Neuronal stem cell (in vitro differentiated cells): Measurements from ENCODE around the gene UBR7.

Experiments
- DNase-seq: peaks from one replicate; pipeline ENCODE4 v3.0.0-alpha.2; 2013; ENCODE audit warnings: low spot score
- H2AFZ ChIP-seq: one replicate; pipeline ENCODE4 v1.6.1; 2013; ENCODE audit warnings: mild to moderate bottlenecking, low read length, inconsistent platforms
- H2AK5ac ChIP-seq: 2 replicates; pipeline ENCODE4 v1.6.1; 2013; ENCODE audit warnings: low read depth, mild to moderate bottlenecking, inconsistent platforms, low read length, moderate library complexity, mixed read lengths
- H2BK120ac ChIP-seq: 2 replicates; pipeline ENCODE4 v1.6.1; 2013; ENCODE audit warnings: low read depth, mild to moderate bottlenecking, inconsistent platforms, low read length, moderate library complexity, mixed read lengths
- H2BK12ac ChIP-seq: one replicate; pipeline ENCODE4 v1.6.1; 2013; ENCODE audit warnings: low read length, inconsistent platforms
- H2BK15ac ChIP-seq: 2 replicates; pipeline ENCODE4 v1.6.1; 2013; ENCODE audit warnings: mild to moderate bottlenecking, low read length, inconsistent platforms, mixed read lengths
- H2BK5ac ChIP-seq: one replicate; pipeline ENCODE4 v1.6.1; 2013; ENCODE audit warnings: inconsistent platforms, mild to moderate bottlenecking, low read length, moderate library complexity
- H3K14ac ChIP-seq: one replicate; pipeline ENCODE4 v1.6.1; 2013; ENCODE audit warnings: low read length, inconsistent platforms
- H3K18ac ChIP-seq: 2 replicates; pipeline ENCODE4 v1.6.1; 2013; ENCODE audit warnings: low read length, inconsistent platforms
- H3K23ac ChIP-seq: 2 replicates; pipeline ENCODE4 v1.6.1; 2013; ENCODE audit warnings: low read depth, mild to moderate bottlenecking, mixed read lengths, low read length, inconsistent platforms; ENCODE audit not compliant: poor library complexity
- H3K27ac ChIP-seq: replicated peaks from 3 replicates; pipeline ENCODE4 v1.5.1; 2013; ENCODE audit warnings: low read length, inconsistent platforms
- H3K27me3 ChIP-seq, 3 experiments: 2 replicates each; pipeline ENCODE4 v1.6.1; 2013; ENCODE audit warnings: low read length in 3 of 3, mild to moderate bottlenecking in 2 of 3, inconsistent platforms in 1 of 3, low read depth in 1 of 3, mixed read lengths in 1 of 3, moderate library complexity in 1 of 3; ENCODE audit not compliant: control insufficient read depth in 3 of 3, insufficient read depth in 3 of 3
- H3K36me3 ChIP-seq, 2 donors: replicated peaks in 1 of 2; 2 replicates each; pipeline ENCODE4 v1.6.1; 2013; ENCODE audit warnings: low read length in 2 of 2; ENCODE audit not compliant: control insufficient read depth in 2 of 2, insufficient read depth in 2 of 2
- H3K4ac ChIP-seq: 2 replicates; pipeline ENCODE4 v1.6.1; 2013; ENCODE audit warnings: inconsistent platforms, mild to moderate bottlenecking, low read length, moderate library complexity
- H3K4me1 ChIP-seq, 2 donors: 1 replicate in 1 of 2; 2 replicates in 1 of 2; pipeline ENCODE4 v1.6.1; 2013; ENCODE audit warnings: low read length in 2 of 2, low read depth in 1 of 2; ENCODE audit not compliant: control insufficient read depth in 2 of 2, insufficient read depth in 1 of 2
- H3K4me2 ChIP-seq: one replicate; pipeline ENCODE4 v1.6.1; 2013; ENCODE audit warnings: mild to moderate bottlenecking, low read length, inconsistent platforms; ENCODE audit not compliant: insufficient read depth, poor library complexity, severe bottlenecking
- H3K4me3 ChIP-seq, 2 donors: 2 replicates each; pipeline ENCODE4 v1.5.1; 2013; ENCODE audit warnings: low read length in 2 of 2, mild to moderate bottlenecking in 2 of 2, inconsistent platforms in 1 of 2, moderate library complexity in 1 of 2
- H3K79me1 ChIP-seq: one replicate; pipeline ENCODE4 v1.6.1; 2013; ENCODE audit warnings: low read depth, mild to moderate bottlenecking, inconsistent platforms, low read length, moderate library complexity
- H3K9ac ChIP-seq: one replicate; pipeline ENCODE4 v1.6.1; 2013; ENCODE audit warnings: mild to moderate bottlenecking, low read depth, low read length, inconsistent platforms; ENCODE audit not compliant: poor library complexity
- H3K9me3 ChIP-seq, 2 donors: replicated peaks in 1 of 2; 2 replicates each; pipeline versions ENCODE3 to v1.6.1; 2013; ENCODE audit warnings: low read length in 2 of 2, mild to moderate bottlenecking in 2 of 2, inconsistent platforms in 1 of 2, low read depth in 1 of 2, mixed read lengths in 1 of 2, moderate library complexity in 1 of 2; ENCODE audit not compliant: control insufficient read depth in 2 of 2, insufficient read depth in 1 of 2
- H4K8ac ChIP-seq: one replicate; pipeline ENCODE4 v1.6.1; 2013; ENCODE audit warnings: low read depth, mild to moderate bottlenecking, inconsistent platforms, low read length, moderate library complexity
- H4K91ac ChIP-seq: one replicate; pipeline ENCODE4 v1.6.1; 2013; ENCODE audit warnings: low read length, low read depth, mild to moderate bottlenecking, inconsistent platforms; ENCODE audit not compliant: poor library complexity
- WGBS, 2 donors: extraction: QIAGEN DNeasy Blood & Tissue Kit; methylation state at CpG; one replicate each; pipeline ENCODE4 v1.1.7; 2013; ENCODE audit warnings: missing lambda C conversion rate in 2 of 2, mixed read lengths in 1 of 2; ENCODE audit not compliant: insufficient read length in 2 of 2, insufficient replicate concordance in 1 of 2; ENCODE audit errors: extremely low coverage in 2 of 2; 5-methylcytosine and 5-hydroxymethylcytosine counted together

Gene UBR7

DNA sequence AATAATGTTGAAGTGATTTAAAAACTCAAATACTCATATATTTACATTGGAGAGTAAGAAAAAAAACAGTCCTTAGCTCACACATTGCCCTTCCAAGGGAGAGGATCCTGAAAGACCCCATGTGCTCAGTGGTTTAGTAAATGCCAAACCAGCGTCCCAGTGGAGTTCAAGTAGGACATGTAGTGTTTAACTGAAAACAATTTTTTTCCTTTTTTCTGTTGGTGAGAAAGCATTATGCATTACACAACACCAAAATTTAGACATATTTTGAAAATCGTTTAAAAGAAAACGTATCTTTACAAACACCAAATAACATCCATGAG is 33.6 kb downstream of the UBR7 start:
- Histone ChIP-seq H3K79me1 (no peaks in the 10 kb centered on the region), H3K27ac (no peak overlapping the region), H3K27me3 (no peaks in the 10 kb centered on the region), H3K4ac (no peak overlapping the region), H3K36me3 (peaks cover 13 to 51% of the 10 kb centered on the region in 2 donors), H3K4me3 (no peak overlapping the region), H3K9me3 (no peaks in the 10 kb centered on the region), H2BK5ac (no peak overlapping the region), H3K4me2 (no peak overlapping the region), H3K4me1 (no peaks in the 10 kb centered on the region), H2AK5ac (no peak overlapping the region), H3K18ac (no peak overlapping the region), H4K91ac (no peak overlapping the region), H2BK120ac (no peak overlapping the region), H3K14ac (no peak overlapping the region), H2AFZ (no peak overlapping the region), H2BK12ac (no peak overlapping the region), H4K8ac (no peak overlapping the region), H2BK15ac (no peak overlapping the region), H3K23ac (no peak overlapping the region), H3K9ac (no peak overlapping the region)
- no CpG with 5 or more reads among the region's 3 CpGs for WGBS, 2 donors
- no peak for DNase-seq

GRCh38 chr14:93245764-93246420 is 38.8 kb downstream of the UBR7 start:
- no peak overlapping the region for H3K23ac ChIP-seq
- no peak overlapping the region for H2BK5ac ChIP-seq
- H3K4me1 ChIP-seq, result peaks cover 0 to 2% of the 10 kb centered on the region in 2 donors
- no peak overlapping the region for H3K9ac ChIP-seq
- no peak overlapping the region for H2BK12ac ChIP-seq
- H3K4ac ChIP-seq, result no peak overlapping the region
- no peak for DNase-seq
- no peaks in the 10 kb centered on the region for H3K27me3 ChIP-seq
- H4K8ac ChIP-seq, result no peak overlapping the region
- H3K79me1 ChIP-seq, result peaks cover 2% of the 10 kb centered on the region
- no peak overlapping the region for H2AFZ ChIP-seq
- H2BK15ac ChIP-seq, result no peak overlapping the region
- H3K9me3 ChIP-seq, result no peaks in the 10 kb centered on the region
- H3K18ac ChIP-seq, result no peak overlapping the region
- H2AK5ac ChIP-seq, result no peak overlapping the region
- H3K4me3 ChIP-seq, result no peak overlapping the region
- H3K27ac ChIP-seq, result no peak overlapping the region
- no peak overlapping the region for H2BK120ac ChIP-seq
- no peak overlapping the region for H3K14ac ChIP-seq
- no peak overlapping the region for H3K4me2 ChIP-seq
- no CpG with 5 or more reads among the region's 10 CpGs for whole genome bisulfite sequencing, 2 donors
- peaks cover 24 to 88% of the 10 kb centered on the region in 2 donors for H3K36me3 ChIP-seq
- no peak overlapping the region for H4K91ac ChIP-seq

DNA sequence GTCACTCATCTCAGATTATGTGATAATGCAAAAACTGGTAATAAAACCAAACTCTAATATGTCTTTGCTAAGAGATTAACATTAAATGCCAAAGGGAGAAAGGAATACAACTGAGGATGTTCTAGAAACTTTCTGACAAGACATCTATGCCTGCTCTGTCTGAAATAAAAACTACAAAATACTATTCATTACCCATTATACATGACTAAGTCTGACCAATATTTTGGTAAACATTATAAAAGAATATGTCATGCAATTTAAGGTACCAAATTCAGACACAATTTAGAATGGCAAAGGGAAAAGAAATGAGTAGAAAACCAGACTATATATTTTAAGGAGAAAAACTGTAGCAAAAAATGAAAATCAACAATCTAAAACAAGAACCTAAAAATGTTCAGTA is 39.5 kb downstream of the UBR7 start:
- Histone ChIP-seq H2BK15ac (no peak overlapping the region), H2BK5ac (no peak overlapping the region), H3K27me3 (no peaks in the 10 kb centered on the region), H3K4ac (no peak overlapping the region), H2BK120ac (no peak overlapping the region), H3K27ac (no peak overlapping the region), H4K91ac (no peak overlapping the region), H3K9ac (no peak overlapping the region), H3K36me3 (peaks cover 28 to 88% of the 10 kb centered on the region in 2 donors), H3K79me1 (peaks cover 2% of the 10 kb centered on the region), H3K4me2 (no peak overlapping the region), H3K4me3 (no peak overlapping the region), H3K9me3 (no peaks in the 10 kb centered on the region), H3K4me1 (peaks cover 0 to 2% of the 10 kb centered on the region in 2 donors), H3K14ac (no peak overlapping the region), H3K23ac (no peak overlapping the region), H2AFZ (no peak overlapping the region), H4K8ac (no peak overlapping the region), H2AK5ac (no peak overlapping the region), H3K18ac (no peak overlapping the region), H2BK12ac (no peak overlapping the region)
- DNase-seq, result no peak

GRCh38 chr14:93249128-93249831 is 42.2 kb downstream of the UBR7 start:
- Histone ChIP-seq H3K9me3 (no peaks in the 10 kb centered on the region), H3K4me3 (no peak overlapping the region), H3K9ac (no peak overlapping the region), H3K79me1 (peaks cover 2% of the 10 kb centered on the region), H2BK5ac (no peak overlapping the region), H2BK12ac (no peak overlapping the region), H3K27me3 (no peaks in the 10 kb centered on the region), H3K18ac (no peak overlapping the region), H4K91ac (no peak overlapping the region), H3K27ac (no peak overlapping the region), H4K8ac (no peak overlapping the region), H2AK5ac (no peak overlapping the region), H3K4me1 (peaks cover 0 to 2% of the 10 kb centered on the region in 2 donors), H3K36me3 (peaks cover 23 to 80% of the 10 kb centered on the region in 2 donors), H2BK120ac (no peak overlapping the region), H3K23ac (no peak overlapping the region), H3K4ac (no peak overlapping the region), H2BK15ac (no peak overlapping the region), H3K4me2 (no peak overlapping the region), H2AFZ (no peak overlapping the region), H3K14ac (no peak overlapping the region)
- no peak for DNase-seq
- WGBS, 2 donors, result no CpG with 5 or more reads among the region's 7 CpGs
